Measurements from ENCODE around the gene SCAI.

The SCAI gene

DNA sequence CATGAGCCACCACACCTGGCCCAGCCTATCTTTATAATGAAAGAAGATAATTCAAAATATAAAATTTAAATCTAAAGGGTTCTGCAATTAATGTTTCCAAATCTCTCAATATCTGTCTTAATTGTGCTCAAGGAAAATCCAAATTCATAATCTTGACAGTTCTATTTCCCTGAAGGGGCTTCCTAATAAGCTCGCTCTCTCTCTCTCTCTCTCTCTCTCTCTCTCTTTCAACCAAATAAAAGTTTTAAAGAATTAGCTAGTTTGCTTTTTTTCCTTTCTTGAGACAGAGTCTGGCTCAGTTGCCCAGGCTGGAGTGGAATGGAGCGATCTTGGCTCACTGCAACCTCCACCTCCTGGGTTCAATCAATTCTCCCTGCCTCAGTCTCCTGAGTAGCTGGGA is 13.2 kb upstream of the SCAI start:
- TF ChIP-seq, protein P1, sequence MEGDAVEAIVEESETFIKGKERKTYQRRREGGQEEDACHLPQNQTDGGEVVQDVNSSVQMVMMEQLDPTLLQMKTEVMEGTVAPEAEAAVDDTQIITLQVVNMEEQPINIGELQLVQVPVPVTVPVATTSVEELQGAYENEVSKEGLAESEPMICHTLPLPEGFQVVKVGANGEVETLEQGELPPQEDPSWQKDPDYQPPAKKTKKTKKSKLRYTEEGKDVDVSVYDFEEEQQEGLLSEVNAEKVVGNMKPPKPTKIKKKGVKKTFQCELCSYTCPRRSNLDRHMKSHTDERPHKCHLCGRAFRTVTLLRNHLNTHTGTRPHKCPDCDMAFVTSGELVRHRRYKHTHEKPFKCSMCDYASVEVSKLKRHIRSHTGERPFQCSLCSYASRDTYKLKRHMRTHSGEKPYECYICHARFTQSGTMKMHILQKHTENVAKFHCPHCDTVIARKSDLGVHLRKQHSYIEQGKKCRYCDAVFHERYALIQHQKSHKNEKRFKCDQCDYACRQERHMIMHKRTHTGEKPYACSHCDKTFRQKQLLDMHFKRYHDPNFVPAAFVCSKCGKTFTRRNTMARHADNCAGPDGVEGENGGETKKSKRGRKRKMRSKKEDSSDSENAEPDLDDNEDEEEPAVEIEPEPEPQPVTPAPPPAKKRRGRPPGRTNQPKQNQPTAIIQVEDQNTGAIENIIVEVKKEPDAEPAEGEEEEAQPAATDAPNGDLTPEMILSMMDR (IDR thresholded peaks at IDR 0.05): no peak

DNA sequence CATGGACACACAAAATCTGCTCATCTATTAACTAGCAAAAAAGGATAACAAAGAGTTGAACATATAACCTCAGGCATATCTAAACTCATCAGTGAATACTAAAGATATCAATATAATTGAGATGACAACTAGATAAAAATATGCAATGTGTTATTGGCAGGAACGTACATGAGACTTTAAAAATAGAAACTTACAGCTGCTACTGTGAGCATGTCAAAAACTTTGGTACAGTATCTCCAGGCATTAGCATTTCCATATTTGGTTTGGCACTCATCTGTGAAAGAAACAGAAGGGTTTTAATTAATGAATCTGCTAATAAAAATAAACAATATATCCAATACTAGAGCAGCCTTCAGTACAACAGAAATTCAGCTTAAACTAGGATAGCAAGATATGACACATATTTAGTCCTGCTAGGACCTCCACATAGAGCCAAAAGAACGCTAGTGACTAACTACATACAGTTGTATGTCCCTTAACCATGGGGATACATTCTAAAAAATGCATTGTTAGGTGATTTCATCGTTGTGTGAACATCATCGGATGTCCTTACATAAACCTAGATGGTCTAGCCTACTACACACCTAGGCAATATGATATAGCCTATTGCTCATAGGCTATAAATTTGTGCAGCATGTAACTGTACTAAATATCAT is 10.5 kb upstream of the SCAI start:
- TF ChIP-seq, protein P1 (IDR thresholded peaks at IDR 0.05): no peak

GRCh38 chr9:125151730-125152129 is 8.4 kb upstream of the SCAI start:
- TF ChIP-seq, protein P1 (IDR thresholded peaks at IDR 0.05): no peak

GRCh38 chr9:125150349-125151245 is 7.3 kb upstream of the SCAI start:
- TF ChIP-seq, protein P1 (IDR thresholded peaks at IDR 0.05): no peak

GRCh38 chr9:125147401-125147951 is 4.1 kb upstream of the SCAI start:
- TF ChIP-seq, protein P1 (IDR thresholded peaks at IDR 0.05): no peak

- TF ChIP-seq, protein P1 (IDR thresholded peaks at IDR 0.05): no peak
Measured at GRCh38 chr9:125146247-125146646, 2.9 kb upstream of the SCAI start.

- TF ChIP-seq, protein P1 (IDR thresholded peaks at IDR 0.05): no peak
Measured at GRCh38 chr9:125145425-125145824, 2.1 kb upstream of the SCAI start.

Measured in LNCAP (cell line).